ENCODE data around the gene PPP2R5E.

PPP2R5E gene

GRCh38 chr14:63367742-63368364, 175.3 kb downstream of the PPP2R5E start:
- DNase-seq: no peak

- no peak for DNase-seq
These were observed 180.8 kb downstream of the PPP2R5E start for GRCh38 chr14:63362389-63362819.

GRCh38 chr14:63361790-63362189, 181.4 kb downstream of the PPP2R5E start:
- DNase-seq: no peak

- no peak for DNase-seq
These were observed 185.3 kb downstream of the PPP2R5E start for GRCh38 chr14:63357841-63358240.

- no peak for DNase-seq
These were observed 197.4 kb downstream of the PPP2R5E start for GRCh38 chr14:63345826-63346225.

- DNase-seq: no peak
These were observed 198.8 kb downstream of the PPP2R5E start for GRCh38 chr14:63344336-63344735.

GRCh38 chr14:63343878-63344277, 199.3 kb downstream of the PPP2R5E start:
- no peak for DNase-seq

- DNase-seq: no peak
These were observed 200.8 kb downstream of the PPP2R5E start for GRCh38 chr14:63342371-63342770.

GRCh38 chr14:63328787-63329737, 214.1 kb downstream of the PPP2R5E start:
- DNase-seq: no peak

GRCh38 chr14:63326840-63327239, 216.3 kb downstream of the PPP2R5E start:
- DNase-seq: no peak

- no peak for DNase-seq
These were observed 220.1 kb downstream of the PPP2R5E start for GRCh38 chr14:63322897-63323573.

- no peak for DNase-seq
These were observed 220.7 kb downstream of the PPP2R5E start for GRCh38 chr14:63322472-63322871.

Data from midbrain (tissue), 1 donor.